Measurements from ENCODE around the gene RUFY4.
"Not testable (repeated sequence)": the region's sequence is repeated elsewhere in the genome, so short reads cannot be mapped to it uniquely, and the experiment has no call there.

The RUFY4 gene

GRCh38 chr2:218031261-218031660 is 37.8 kb upstream of the RUFY4 start:
- DNase-seq, result no peak

GRCh38 chr2:218031771-218032257 is 37.2 kb upstream of the RUFY4 start:
- DNase-seq, result no peak

- no peak for DNase-seq
Measured at GRCh38 chr2:218032336-218033171, 36.5 kb upstream of the RUFY4 start.

- DNase-seq, result no peak
Measured at GRCh38 chr2:218033208-218033589, 35.9 kb upstream of the RUFY4 start.

DNA sequence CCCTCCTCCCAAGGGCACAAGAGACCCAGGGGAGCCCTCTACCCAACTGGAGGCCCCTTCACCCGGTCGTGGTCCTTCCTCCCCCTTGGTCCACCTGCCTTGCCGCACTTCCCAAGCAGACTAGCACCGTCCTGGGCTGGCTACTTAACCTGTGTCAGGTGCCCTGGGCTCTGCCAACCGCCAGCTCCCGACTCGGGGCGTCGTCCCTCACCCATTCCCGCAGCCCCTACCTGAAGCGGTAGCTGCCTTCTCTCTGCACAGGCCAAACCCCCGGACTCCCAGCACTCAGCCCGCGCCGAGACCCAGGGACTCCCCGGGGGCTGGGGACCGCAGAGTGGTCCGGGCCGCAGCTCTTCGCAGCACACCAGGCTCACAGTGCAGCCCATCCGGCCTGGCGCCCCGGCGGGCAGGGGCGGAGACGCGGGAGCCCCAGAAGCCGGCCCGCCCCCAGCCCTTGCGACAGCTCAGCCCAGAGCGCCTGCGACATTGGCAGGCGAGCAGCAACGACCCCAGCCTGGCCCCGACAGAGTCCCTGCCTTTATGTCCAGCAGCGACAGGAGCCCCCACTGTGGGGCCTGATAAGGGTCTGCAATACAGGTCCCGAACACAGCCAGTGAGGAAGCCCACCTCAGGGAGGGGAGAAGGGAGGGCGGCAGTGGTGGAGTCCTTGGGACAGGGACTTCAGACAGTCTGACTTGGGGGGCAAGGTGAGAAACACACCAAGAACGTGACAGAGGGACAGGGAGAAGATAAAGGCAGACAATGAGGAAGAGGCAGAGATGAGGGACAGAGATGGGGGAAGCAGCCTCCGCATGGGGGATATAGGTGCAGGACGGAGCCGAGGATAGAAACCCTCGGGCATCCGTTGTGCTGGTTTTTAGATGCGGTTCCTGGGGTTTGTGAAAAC is 35.2 kb upstream of the RUFY4 start:
- DNase-seq, result no peak

- DNase-seq, result peak; percentile 45
Measured at GRCh38 chr2:218034497-218035213, 34.4 kb upstream of the RUFY4 start.

DNA sequence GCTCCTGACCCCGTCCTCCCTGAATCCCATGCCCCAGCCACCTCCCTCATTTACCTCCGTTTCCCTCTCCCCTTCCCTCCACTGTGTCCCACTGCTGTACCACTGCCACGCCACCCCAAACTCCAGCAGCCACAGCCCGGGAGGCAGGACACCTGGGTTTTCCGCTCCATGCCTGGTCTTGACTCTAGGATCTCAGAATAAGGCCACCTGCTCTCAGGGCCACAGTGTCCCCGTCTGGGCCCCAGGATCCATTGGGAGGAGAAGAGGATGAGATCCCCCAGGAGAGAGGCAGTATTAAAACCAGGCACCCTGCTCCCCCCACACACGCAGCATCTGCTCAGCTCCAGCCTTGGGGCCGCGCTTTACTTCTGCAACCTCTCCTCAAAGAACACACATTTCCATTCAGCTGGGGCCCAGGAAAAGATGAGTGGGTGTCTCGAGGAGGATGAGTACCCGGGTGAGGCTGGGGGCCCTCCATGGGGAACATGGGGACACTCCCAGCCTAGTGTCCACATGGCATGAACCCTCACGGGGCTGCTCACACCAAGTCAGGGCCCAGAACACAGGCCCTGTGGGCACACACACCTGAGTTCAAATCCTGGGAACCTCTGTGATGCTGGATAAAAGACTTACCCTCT is 33.5 kb upstream of the RUFY4 start:
- no peak for DNase-seq

- no peak for DNase-seq
Measured at GRCh38 chr2:218036371-218036770, 32.7 kb upstream of the RUFY4 start.

GRCh38 chr2:218039171-218039570 is 29.9 kb upstream of the RUFY4 start:
- DNase-seq, result no peak

- DNase-seq, result no peak
Measured at GRCh38 chr2:218040883-218041282, 28.2 kb upstream of the RUFY4 start.

- no peak for DNase-seq
Measured at GRCh38 chr2:218041302-218042168, 27.5 kb upstream of the RUFY4 start.

DNA sequence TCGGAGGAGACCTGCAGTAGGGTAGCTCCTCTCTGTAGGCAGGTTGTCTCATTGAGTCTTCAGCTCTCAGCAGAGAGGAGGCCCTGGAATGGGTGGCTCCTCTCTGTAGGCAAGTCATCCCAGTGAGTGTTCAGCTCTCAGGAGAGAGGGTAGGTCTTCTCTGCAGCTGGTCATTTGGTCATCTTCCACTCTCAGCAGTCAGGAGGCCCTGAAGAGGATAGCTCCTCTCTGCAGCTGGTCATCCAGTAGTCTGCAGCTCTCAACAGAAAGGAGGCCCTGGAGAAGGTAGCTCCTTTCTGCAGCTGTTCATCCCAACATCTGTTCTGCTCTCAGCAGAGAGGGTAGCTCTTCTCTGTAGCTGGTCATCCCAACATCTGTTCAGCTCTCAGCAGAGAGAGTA is 26.0 kb upstream of the RUFY4 start:
- no peak for DNase-seq

DNA sequence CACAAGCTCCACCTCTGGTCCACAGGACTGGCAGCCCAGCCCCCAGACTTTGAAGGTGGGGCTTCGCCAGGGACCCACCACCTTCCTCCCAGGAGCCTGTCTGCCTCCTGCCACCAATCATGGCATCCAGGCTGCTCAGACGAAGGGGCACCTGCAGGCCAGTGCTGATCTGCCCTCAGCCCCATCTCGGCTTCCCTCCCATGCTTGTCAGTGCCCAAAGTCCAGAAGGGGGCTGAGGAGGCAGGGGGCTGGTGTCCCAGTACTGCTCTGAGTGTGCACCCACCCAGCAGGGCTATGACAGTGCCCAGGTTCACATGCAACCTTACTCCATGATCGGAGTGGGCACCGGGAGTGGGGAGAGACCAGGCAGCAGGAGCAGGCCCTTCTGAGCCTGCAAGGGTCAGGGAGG is 25.3 kb upstream of the RUFY4 start:
- DNase-seq, result no peak

DNA sequence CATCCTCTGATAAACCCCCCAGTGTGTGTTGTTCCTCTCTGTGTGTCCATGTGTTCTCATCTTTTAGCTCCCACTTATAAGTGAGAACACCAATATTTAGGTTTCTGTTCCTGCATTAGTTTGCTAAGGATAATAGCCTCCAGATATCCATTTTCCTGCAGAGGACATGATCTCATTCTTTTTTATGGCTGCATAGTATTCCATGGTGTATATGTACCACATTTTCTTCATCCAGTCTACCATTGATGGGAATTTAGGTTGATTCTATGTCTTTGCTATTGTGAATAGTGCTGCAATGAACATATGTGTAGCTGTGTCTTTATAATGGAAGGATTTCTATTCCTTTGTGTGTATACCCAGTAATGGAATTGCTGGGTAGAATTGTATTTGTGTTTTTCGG is 24.5 kb upstream of the RUFY4 start:
- not testable (repeated sequence) for DNase-seq

- DNase-seq, result no peak
Measured at GRCh38 chr2:218046238-218046637, 22.8 kb upstream of the RUFY4 start.

GRCh38 chr2:218047536-218048225 is 21.4 kb upstream of the RUFY4 start:
- DNase-seq, result no peak

DNA sequence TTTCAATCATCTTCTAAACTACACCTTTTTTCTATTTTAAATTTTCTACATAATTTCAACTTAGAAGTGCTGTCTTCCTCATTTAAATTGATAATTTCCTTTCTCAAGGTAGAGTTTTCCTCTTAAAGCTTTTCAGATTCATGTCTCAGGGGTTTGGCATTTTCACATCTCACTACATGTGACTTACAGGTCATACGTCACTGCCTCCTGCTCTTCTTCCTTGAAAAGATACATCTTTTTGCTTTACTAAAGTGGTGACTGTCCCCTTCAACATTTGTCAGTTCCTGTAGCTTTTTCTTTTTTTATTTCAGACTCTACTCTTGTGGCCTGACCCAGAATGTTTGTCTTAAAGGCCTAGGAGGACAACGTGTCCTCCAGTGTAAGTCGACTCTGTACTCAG is 17.1 kb upstream of the RUFY4 start:
- DNase-seq, result no peak

DNA sequence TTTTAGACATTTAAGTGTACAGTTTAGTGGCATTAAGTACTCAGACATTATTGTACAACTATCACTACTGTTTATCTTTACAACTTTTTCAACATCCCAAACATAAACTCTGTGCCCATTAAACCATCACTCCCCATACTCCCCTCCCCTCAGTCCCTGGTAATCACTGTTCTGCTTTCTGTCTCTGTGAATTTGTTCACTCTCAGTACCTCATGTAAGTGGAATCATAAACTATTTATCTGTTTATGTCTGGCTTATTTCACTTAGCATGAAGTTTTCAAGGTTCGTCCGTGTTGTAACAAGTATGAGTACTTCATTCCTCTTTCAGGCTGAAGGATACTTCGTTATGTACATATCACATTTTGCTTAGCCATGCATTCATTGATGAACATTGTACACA is 9.8 kb upstream of the RUFY4 start:
- no peak for DNase-seq

DNA sequence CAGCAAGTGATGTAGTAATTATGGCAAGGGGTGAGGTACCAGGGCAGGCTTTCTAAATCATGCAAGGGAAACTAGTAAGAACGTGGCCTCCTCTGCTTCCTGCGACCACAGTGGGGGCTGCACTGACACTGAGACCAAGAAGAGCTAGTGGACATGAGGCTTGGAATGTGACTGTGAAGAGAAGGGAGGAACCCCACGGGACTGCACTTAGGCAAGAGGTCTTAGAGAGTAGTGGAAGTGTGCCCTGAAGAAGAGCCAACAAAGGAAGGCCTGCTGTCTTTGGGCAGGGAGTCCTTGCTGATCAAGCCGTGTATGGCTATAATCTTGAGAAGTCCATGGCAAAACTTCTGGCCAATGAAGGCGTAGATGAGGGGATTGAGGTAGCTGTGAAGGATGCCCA is 8.9 kb upstream of the RUFY4 start:
- no peak for DNase-seq

- DNase-seq, result no peak
Measured at GRCh38 chr2:218060950-218061660, 7.9 kb upstream of the RUFY4 start.

Data from activated CD4-positive, alpha-beta T cell treated with anti-CD3 and anti-CD28 coated beads, Interleukin-2, amount 50 U/mL, for 1 hour (primary cell).